Heart left ventricle (tissue), 16 donors: ENCODE results near the gene LMF2. TPM values are rescaled to one million over a fixed set of nuclear protein-coding genes. Genes with fewer than 3 reads are reported as not detected.

Source experiments
- ATAC-seq, 4 donors: fragments of 200-7000 bp; cut with Tn5 transposase; one replicate each; pipeline ENCODE4 v1.9.1; 2020 to 2022; ENCODE audit warnings: moderate library complexity in 4 of 4, mild to moderate bottlenecking in 3 of 4, moderate number of reproducible peaks in 1 of 4
- DNase-seq, 5 donors: peaks; one replicate each; pipeline ENCODE4 v3.0.0-alpha.2; 2020
- H3K27ac ChIP-seq, 12 donors: fragments of 200-600 bp; sonication (generic) in 4 of 12; one replicate each; pipeline versions ENCODE4 v1.5.0 to v1.8.0; 2016 to 2022; ENCODE audit warnings: mild to moderate bottlenecking in 2 of 12
- H3K27me3 ChIP-seq, 9 donors: fragments of 200-600 bp; sonication (generic) in 2 of 9; one replicate each; pipeline versions ENCODE4 v1.5.1 to v1.8.0; 2016 to 2022; ENCODE audit warnings: mild to moderate bottlenecking in 3 of 9
- H3K36me3 ChIP-seq, 9 donors: fragments of 200-600 bp; sonication (generic) in 2 of 9; one replicate each; pipeline versions ENCODE4 v1.5.0 to v1.8.0; 2018 to 2022; ENCODE audit warnings: mild to moderate bottlenecking in 2 of 9
- H3K4me1 ChIP-seq, 12 donors: fragments of 200-600 bp; sonication (generic) in 4 of 12; one replicate each; pipeline versions ENCODE4 v1.5.0 to v1.8.0; 2016 to 2022; ENCODE audit warnings: mild to moderate bottlenecking in 3 of 12
- H3K4me3 ChIP-seq, 12 donors: fragments of 200-600 bp; sonication (generic) in 4 of 12; one replicate each; pipeline versions ENCODE4 v1.5.0 to v1.8.0; 2017 to 2022; ENCODE audit warnings: mild to moderate bottlenecking in 9 of 12, moderate library complexity in 4 of 12
- H3K9me3 ChIP-seq, 12 donors: fragments of 200-600 bp; sonication (generic) in 4 of 12; one replicate each; pipeline versions ENCODE4 v1.5.0 to v1.8.0; 2016 to 2022; ENCODE audit warnings: mild to moderate bottlenecking in 1 of 12
- POLR2A ChIP-seq, 2 donors: fragments of 450-650 bp; IDR thresholded peaks; one replicate each; pipeline ENCODE4 v1.6.1; 2017; ENCODE audit warnings: antibody characterized with exemption in 2 of 2, mild to moderate bottlenecking in 2 of 2, moderate library complexity in 2 of 2
- WGBS, 4 donors: extraction: QIAGEN DNeasy Blood & Tissue Kit in 2 of 4; methylation state at CpG; one replicate each; pipeline versions ENCODE4 v1.1.5 to v1.1.7; 2013 to 2018; 5-methylcytosine and 5-hydroxymethylcytosine counted together
- intact Hi-C, 10 donors: fragments of 100-400 bp; cut with DNase I; formaldehyde crosslinking; loops; one replicate each; pipeline versions ENCODE4 v1.11.1 to v1.14.2; 2022
- polyA plus RNA-seq, 2 donors: library from polyadenylated mRNA; stranded (reverse); fragments of 200-250 nt; gene quantifications; one replicate each; pipeline ENCODE4 v1.2.3, GENCODE V29; 2013
- total RNA-seq, 9 donors: library from RNA; depleted of rRNA in 2 of 9; stranded (reverse); fragments of >200 nt in 2 of 9; fragmentation: NEBNext Ultra II Directional in 3 of 9; extraction: Animal tissue kit (Norgen Biotek cat#: 25700) in 3 of 9; gene quantifications; one replicate each; pipeline versions ENCODE4 v1.1.0 to v1.2.4, GENCODE V29; 2016 to 2023
- TF ChIP-seq, protein P1 (sequence below), 12 donors: fragments of 200-600 bp; sonication (generic) in 4 of 12; IDR thresholded peaks; one replicate each; pipeline versions ENCODE4 v1.5.0 to v1.8.0; 2018 to 2022; ENCODE audit warnings: antibody characterized with exemption in 12 of 12, mild to moderate bottlenecking in 5 of 12
- donor health status: ischemic (EF 13 %, LVEDD 7.1; RV severe dilation, severe dysfunction).
- donor health status: healthy with polysubstance abuse.
- donor health status: DM: no; HTN: yes; CAD: no.
- donor health status: DM: no; HTN: no; CAD: no.
- donor health status: ischemic (EF 25% LVEDD 6.9; RV normal size, moderate dysfunction).
- donor health status: ischemic (EF 25% LVEDD 5.7; RV mildly dilated, moderate dysfunction).
- donor health status: healthy.
- donor health status: DM: yes; HTN: yes; CAD: no.
- donor health status: ischemic (EF 35%, LVEDD 5.7; RV mildly dilated, moderate dysfunction).
- donor health status: nonischemic (EF 11% LVEDD 7.7; RV severe dilation, severe dysfunction).
- donor health status: DM: yes; HTN: yes; CAD: no.
- donor health status: PGD.
- donor health status: ischemic (EF 29% LVEDD 5.4; RV normal size, mild dysfunction).
- donor health status: nonischemic (EF 23%, LVEDD 6.1; RV moderate dilation, normal function).

The LMF2 gene
- total and polyA plus RNA-seq, 11 donors = 20.9 to 46.5 (median 32.1) TPM

DNA sequence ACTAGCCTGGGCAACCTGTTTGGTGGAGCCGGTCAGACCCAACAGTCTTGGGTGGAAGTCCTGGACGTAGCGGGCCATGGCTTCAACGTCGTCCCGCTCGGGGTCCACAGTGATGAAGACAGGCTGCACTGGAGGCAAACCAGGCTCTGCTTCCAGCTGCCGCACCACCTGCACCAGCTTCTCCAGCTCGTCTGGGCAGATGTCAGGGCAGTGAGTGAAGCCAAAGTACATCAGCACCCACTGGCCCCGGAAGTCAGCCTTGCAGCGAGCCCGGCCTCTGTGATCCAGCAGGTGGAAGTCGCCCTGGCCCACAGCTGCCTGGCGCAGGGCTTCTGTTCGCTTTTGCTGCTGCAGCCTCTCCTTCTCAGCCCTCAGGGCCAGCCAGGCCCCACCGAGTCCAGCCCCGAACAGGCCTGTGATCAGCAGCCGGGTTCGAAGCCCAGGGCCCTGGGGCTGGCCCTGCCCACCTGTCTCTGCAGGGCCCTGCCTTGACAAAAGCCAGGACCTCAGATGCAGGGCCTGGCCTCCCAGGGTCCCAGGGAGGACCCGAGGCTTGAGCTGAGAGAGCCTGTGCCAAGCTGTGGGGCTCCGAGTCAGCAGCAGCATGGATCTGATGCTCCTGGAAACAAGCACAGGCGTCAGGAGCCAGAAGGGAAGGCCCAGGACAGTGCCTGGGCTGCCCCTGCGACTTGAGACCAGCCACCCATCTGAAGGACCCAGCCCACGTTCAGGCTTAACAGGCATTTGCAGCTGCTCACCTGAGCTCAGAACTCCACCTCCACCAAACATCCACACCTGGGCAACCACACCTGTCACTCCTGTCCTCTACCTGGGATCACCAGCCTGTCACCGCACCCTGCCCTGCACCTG is 16.5 kb upstream of the LMF2 start:
- H3K4me3 ChIP-seq = peak overlapping the region in 11 of 12 donors; percentile 47 to 89 (median 76)
- WGBS, 4 donors = 75 to 82% (median 81%) methylated on average over 20 to 25 of the region's 25 CpGs
- no peaks in the 10 kb centered on the region for H3K9me3 ChIP-seq
- H3K27ac ChIP-seq = peak overlapping the region in 4 of 12 donors; percentile 95 to 99 (median 97)
- TF ChIP-seq POLR2A (IDR thresholded peaks at IDR 0.05) = no peak
- TF ChIP-seq, protein P1, sequence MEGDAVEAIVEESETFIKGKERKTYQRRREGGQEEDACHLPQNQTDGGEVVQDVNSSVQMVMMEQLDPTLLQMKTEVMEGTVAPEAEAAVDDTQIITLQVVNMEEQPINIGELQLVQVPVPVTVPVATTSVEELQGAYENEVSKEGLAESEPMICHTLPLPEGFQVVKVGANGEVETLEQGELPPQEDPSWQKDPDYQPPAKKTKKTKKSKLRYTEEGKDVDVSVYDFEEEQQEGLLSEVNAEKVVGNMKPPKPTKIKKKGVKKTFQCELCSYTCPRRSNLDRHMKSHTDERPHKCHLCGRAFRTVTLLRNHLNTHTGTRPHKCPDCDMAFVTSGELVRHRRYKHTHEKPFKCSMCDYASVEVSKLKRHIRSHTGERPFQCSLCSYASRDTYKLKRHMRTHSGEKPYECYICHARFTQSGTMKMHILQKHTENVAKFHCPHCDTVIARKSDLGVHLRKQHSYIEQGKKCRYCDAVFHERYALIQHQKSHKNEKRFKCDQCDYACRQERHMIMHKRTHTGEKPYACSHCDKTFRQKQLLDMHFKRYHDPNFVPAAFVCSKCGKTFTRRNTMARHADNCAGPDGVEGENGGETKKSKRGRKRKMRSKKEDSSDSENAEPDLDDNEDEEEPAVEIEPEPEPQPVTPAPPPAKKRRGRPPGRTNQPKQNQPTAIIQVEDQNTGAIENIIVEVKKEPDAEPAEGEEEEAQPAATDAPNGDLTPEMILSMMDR (IDR thresholded peaks at IDR 0.05) = no peak
- H3K4me1 ChIP-seq = peaks cover 0 to 44% (median 25%) of the 10 kb centered on the region in 12 donors
- peak in 4 of 5 donors; percentile 22 to 64 (median 30) for DNase-seq
- intact Hi-C loops = loop anchor here in 2 of 10 donors (2.0 to 10.0 kb wide), 2 partner anchors 15 to 279 kb away; partner anchors contain the start of genes NCAPH2 (in 1 of the 2) and TUBGCP6 (in 1 of the 2)
- no peak for ATAC-seq
- H3K27me3 ChIP-seq = no peaks in the 10 kb centered on the region
- peaks cover 0 to 73% (median 48%) of the 10 kb centered on the region in 9 donors for H3K36me3 ChIP-seq

DNA sequence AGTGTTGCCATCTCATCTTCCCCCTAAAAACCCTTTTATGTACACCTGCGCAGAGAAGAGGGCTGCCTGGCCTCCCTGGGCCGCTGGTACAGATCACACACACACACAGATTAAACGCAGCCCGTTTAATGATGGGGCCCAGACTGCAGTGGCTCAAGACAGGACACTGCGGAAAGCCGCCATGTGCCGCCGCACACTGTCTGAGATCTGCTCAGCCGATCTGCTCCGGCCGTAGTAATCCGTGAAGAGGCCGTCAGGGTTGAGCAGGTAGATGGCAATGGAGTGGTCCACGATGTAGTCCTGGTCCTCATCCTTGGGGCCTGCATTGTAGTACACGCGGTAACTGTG is 15.9 kb upstream of the LMF2 start:
- H3K4me1 ChIP-seq = peaks cover 0 to 37% (median 25%) of the 10 kb centered on the region in 12 donors
- DNase-seq (peak in 1 of 5 donors; percentile 21), ATAC-seq (no peak)
- H3K9me3 ChIP-seq = no peaks in the 10 kb centered on the region
- no peak overlapping the region for H3K4me3 ChIP-seq
- intact Hi-C loops = loop anchor here in 1 of 10 donors (10.0 kb wide), 1 partner anchor 279 kb away; the partner anchor contains the start of gene TUBGCP6
- TF ChIP-seq, protein P1 (IDR thresholded peaks at IDR 0.05) = no peak
- TF ChIP-seq POLR2A (IDR thresholded peaks at IDR 0.05) = no peak
- peaks cover 0 to 73% (median 54%) of the 10 kb centered on the region in 9 donors for H3K36me3 ChIP-seq
- no peak overlapping the region for H3K27ac ChIP-seq
- 93 to 94% (median 94%) methylated on average over 16 of the region's 16 CpGs for WGBS, 4 donors
- H3K27me3 ChIP-seq = no peaks in the 10 kb centered on the region

DNA sequence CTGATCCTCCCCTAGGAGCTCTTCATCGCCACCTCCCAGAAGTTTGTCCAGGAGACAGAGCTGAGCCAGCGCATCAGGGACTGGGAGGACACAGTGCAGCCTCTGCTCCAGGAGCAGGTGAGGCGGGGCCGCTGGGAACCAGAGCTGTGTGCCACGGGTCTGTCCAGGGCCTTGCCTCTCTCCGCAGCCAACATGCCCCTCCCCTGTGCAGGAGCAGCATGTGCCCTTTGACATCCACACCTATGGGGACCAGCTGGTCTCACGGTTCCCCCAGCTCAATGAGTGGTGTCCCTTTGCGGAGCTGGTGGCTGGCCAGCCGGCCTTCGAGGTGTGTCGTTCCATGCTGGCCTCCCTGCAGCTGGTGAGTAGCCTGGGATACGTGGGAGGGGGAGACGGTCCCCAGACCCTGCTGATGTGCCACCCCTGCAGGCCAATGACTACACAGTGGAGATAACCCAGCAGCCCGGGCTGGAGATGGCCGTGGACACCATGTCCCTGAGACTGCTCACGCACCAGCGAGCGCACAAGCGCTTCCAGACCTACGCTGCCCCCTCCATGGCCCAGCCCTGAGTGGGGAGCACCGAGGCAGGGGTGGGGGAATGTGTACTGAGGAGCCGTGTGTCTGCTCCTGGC is 15.4 kb upstream of the LMF2 start:
- peaks cover 0 to 73% (median 60%) of the 10 kb centered on the region in 9 donors for H3K36me3 ChIP-seq
- intact Hi-C loops = loop anchor here in 1 of 10 donors (10.0 kb wide), 1 partner anchor 278 kb away; the partner anchor contains the start of gene TUBGCP6
- no peaks in the 10 kb centered on the region for H3K27me3 ChIP-seq
- H3K4me3 ChIP-seq = no peak overlapping the region
- H3K9me3 ChIP-seq = no peaks in the 10 kb centered on the region
- DNase-seq = peak in 3 of 5 donors; percentile 21 to 62 (median 29)
- no peak overlapping the region for H3K27ac ChIP-seq
- ATAC-seq = no peak
- peaks cover 0 to 35% (median 25%) of the 10 kb centered on the region in 12 donors for H3K4me1 ChIP-seq
- TF ChIP-seq, protein P1 (IDR thresholded peaks at IDR 0.05) = no peak
- TF ChIP-seq POLR2A (IDR thresholded peaks at IDR 0.05) = no peak
- 86 to 89% (median 88%) methylated on average over 14 to 22 of the region's 22 CpGs for WGBS, 4 donors
